ENCODE results near the gene ARMC10.
A peak's percentile ranks its signal among the peaks of the same experiment; 100 is the strongest.
"Not testable (repeated sequence)": the region's sequence is repeated elsewhere in the genome, so short reads cannot be mapped to it uniquely, and the experiment has no call there.

The ARMC10 gene

GRCh38 chr7:103074519-103075336, at the start of gene ARMC10, which contains the start of gene FBXL13:
Gene ARMC10 (plus strand): TSS chr7:103075140. CDS start chr7:103075273, 133 bp downstream.
Gene FBXL13 (minus strand): TSS chr7:103074796.
- peak; percentile 81 for DNase-seq

- no peak for DNase-seq
Measured at GRCh38 chr7:103025341-103025740, 49.6 kb upstream of the ARMC10 start.

GRCh38 chr7:103031024-103031423, 43.9 kb upstream of the ARMC10 start:
- no peak for DNase-seq

- DNase-seq: no peak
Measured at GRCh38 chr7:103031781-103032180, 43.2 kb upstream of the ARMC10 start.

GRCh38 chr7:103034318-103034717, 40.6 kb upstream of the ARMC10 start:
- DNase-seq: not testable (repeated sequence)

GRCh38 chr7:103037476-103037822, 37.5 kb upstream of the ARMC10 start:
- DNase-seq: no peak

- DNase-seq: peak; percentile 5
Measured at GRCh38 chr7:103037823-103038739, 36.9 kb upstream of the ARMC10 start.

- DNase-seq: not testable (repeated sequence)
Measured at GRCh38 chr7:103041815-103042214, 33.1 kb upstream of the ARMC10 start.

- DNase-seq: no peak
Measured at GRCh38 chr7:103048833-103049232, 26.1 kb upstream of the ARMC10 start.

- DNase-seq: no peak
Measured at GRCh38 chr7:103051519-103051918, 23.4 kb upstream of the ARMC10 start.

- DNase-seq: not testable (repeated sequence)
Measured at GRCh38 chr7:103056006-103056405, 18.9 kb upstream of the ARMC10 start.

- no peak for DNase-seq
Measured at GRCh38 chr7:103058122-103058521, 16.8 kb upstream of the ARMC10 start.

GRCh38 chr7:103059471-103059870, 15.5 kb upstream of the ARMC10 start:
- no peak for DNase-seq

- no peak for DNase-seq
Measured at GRCh38 chr7:103063895-103064294, 11.0 kb upstream of the ARMC10 start.

- peak; percentile 15 for DNase-seq
Measured at GRCh38 chr7:103065667-103066066, 9.3 kb upstream of the ARMC10 start.

- no peak for DNase-seq
Measured at GRCh38 chr7:103068414-103069403, 6.2 kb upstream of the ARMC10 start.

GRCh38 chr7:103071000-103071399, 3.9 kb upstream of the ARMC10 start:
- DNase-seq: no peak

- no peak for DNase-seq
Measured at GRCh38 chr7:103073989-103074518, 886 bp upstream of the ARMC10 start.

- peak; percentile 32 for DNase-seq
Measured at GRCh38 chr7:103075337-103075918, 488 bp downstream of the ARMC10 start.

- DNase-seq: no peak
Measured at GRCh38 chr7:103076764-103077163, 1.8 kb downstream of the ARMC10 start.

- DNase-seq: no peak
Measured at GRCh38 chr7:103077318-103077717, 2.4 kb downstream of the ARMC10 start.

GRCh38 chr7:103078226-103078625, 3.3 kb downstream of the ARMC10 start:
- DNase-seq: not testable (repeated sequence)

All from COR-L47 (cell line).